Body of pancreas (tissue), 4 donors: ENCODE data around the gene NUP93.

Experiments used
- CTCF ChIP-seq, 7 experiments: fragments of 450-650 bp in 4 of 7; fragments of 200-600 bp in 3 of 7; sonication (generic) in 3 of 7; IDR thresholded peaks; one replicate each; pipeline ENCODE4 v1.5.1; 2016 to 2019; ENCODE audit warnings: antibody characterized with exemption in 7 of 7
- POLR2A ChIP-seq, 3 donors: fragments of 450-650 bp; IDR thresholded peaks; one replicate each; pipeline ENCODE4 v1.6.1; 2016; ENCODE audit warnings: antibody characterized with exemption in 3 of 3, mild to moderate bottlenecking in 2 of 3

GRCh38 chr16:56777482-56777881 lies 47.6 kb downstream of the NUP93 start:
- no peak for TF ChIP-seq CTCF (IDR thresholded peaks at IDR 0.05)
- TF ChIP-seq POLR2A (IDR thresholded peaks at IDR 0.05), result no peak
